CD8-positive, alpha-beta memory T cell (primary cell): Measurements from ENCODE around the gene FBP1. TPM values are rescaled to one million over a fixed set of nuclear protein-coding genes. Genes with fewer than 3 reads are reported as not detected.

Experiments
- CTCF ChIA-PET: fragments of 350-600 bp; sonication (Branson Sonifier 250); formaldehyde crosslinking; loops from one replicate; lab custom pipeline; 2021; ENCODE audit warnings: antibody characterized with exemption; lab: Charles Lee
- POLR2A ChIA-PET: fragments of 350-600 bp; sonication (Branson Sonifier 250); formaldehyde crosslinking; loops from one replicate; lab custom pipeline; 2021; ENCODE audit warnings: antibody characterized with exemption; lab: Charles Lee
- DNase-seq, 5 donors: peaks; one replicate each; pipeline versions ENCODE4 v3.0.0 to v3.0.0-alpha.2; 2020 to 2022; ENCODE audit warnings: mixed read lengths in 1 of 5
- H3K27ac ChIP-seq: one replicate; pipeline ENCODE4 v1.7.0; 2013; ENCODE audit warnings: low read depth, mild to moderate bottlenecking, low read length, moderate library complexity
- H3K27me3 ChIP-seq: 2 replicates; pipeline ENCODE4 v1.7.0; 2013; ENCODE audit warnings: low read length, mild to moderate bottlenecking; ENCODE audit not compliant: insufficient read depth, poor library complexity, severe bottlenecking
- H3K36me3 ChIP-seq: 2 replicates; pipeline ENCODE4 v1.7.0; 2013; ENCODE audit warnings: mild to moderate bottlenecking, low read length, moderate library complexity; ENCODE audit not compliant: insufficient read depth
- H3K4me1 ChIP-seq: 2 replicates; pipeline ENCODE4 v1.7.0; 2013; ENCODE audit warnings: mild to moderate bottlenecking, low read length, moderate library complexity; ENCODE audit not compliant: insufficient read depth
- H3K4me3 ChIP-seq: 2 replicates; pipeline ENCODE4 v1.7.0; 2013; ENCODE audit warnings: mild to moderate bottlenecking, low read length
- H3K9me3 ChIP-seq: 2 replicates; pipeline ENCODE4 v1.7.0; 2013; ENCODE audit warnings: mild to moderate bottlenecking, low read length
- H3K27ac Mint-ChIP-seq, 8 donors: one replicate each; pipeline ENCODE4 v1.8.0; 2020 to 2021; ENCODE audit warnings: mixed read lengths in 8 of 8, mild to moderate bottlenecking in 6 of 8, inconsistent platforms in 3 of 8, moderate library complexity in 3 of 8
- H3K27me3 Mint-ChIP-seq, 2 donors: one replicate each; pipeline ENCODE4 v1.8.0; 2020 to 2021; ENCODE audit warnings: mixed read lengths in 2 of 2, mild to moderate bottlenecking in 1 of 2, moderate library complexity in 1 of 2
- H3K36me3 Mint-ChIP-seq, 3 donors: one replicate each; pipeline ENCODE4 v1.8.0; 2020 to 2021; ENCODE audit warnings: mixed read lengths in 3 of 3, inconsistent platforms in 1 of 3, mild to moderate bottlenecking in 1 of 3
- H3K4me1 Mint-ChIP-seq, 3 donors: one replicate each; pipeline ENCODE4 v1.8.0; 2020 to 2021; ENCODE audit warnings: mixed read lengths in 3 of 3, inconsistent platforms in 1 of 3, mild to moderate bottlenecking in 1 of 3
- H3K4me3 Mint-ChIP-seq, 7 donors: one replicate each; pipeline ENCODE4 v1.8.0; 2020 to 2021; ENCODE audit warnings: mixed read lengths in 7 of 7, mild to moderate bottlenecking in 6 of 7, moderate library complexity in 4 of 7, inconsistent platforms in 2 of 7
- H3K9me3 Mint-ChIP-seq, 5 donors: one replicate each; pipeline ENCODE4 v1.8.0; 2020 to 2022; ENCODE audit warnings: mixed read lengths in 5 of 5, mild to moderate bottlenecking in 3 of 5, moderate library complexity in 2 of 5, inconsistent platforms in 1 of 5
- polyA plus RNA-seq: library from polyadenylated mRNA; unstranded; fragments of 300-500 nt; fragmentation: Illumina TruSeq; gene quantifications from one replicate; pipeline ENCODE4 v1.2.3, GENCODE V29; 2021
- total RNA-seq, 2 experiments: library from RNA; stranded (reverse); gene quantifications; one replicate each; pipeline ENCODE4 v1.2.3, GENCODE V29; 2021

The FBP1 gene
- total and polyA plus RNA-seq, 3 experiments from 2014 or later = 0.53 to 13.3 (median 0.55) TPM

DNA sequence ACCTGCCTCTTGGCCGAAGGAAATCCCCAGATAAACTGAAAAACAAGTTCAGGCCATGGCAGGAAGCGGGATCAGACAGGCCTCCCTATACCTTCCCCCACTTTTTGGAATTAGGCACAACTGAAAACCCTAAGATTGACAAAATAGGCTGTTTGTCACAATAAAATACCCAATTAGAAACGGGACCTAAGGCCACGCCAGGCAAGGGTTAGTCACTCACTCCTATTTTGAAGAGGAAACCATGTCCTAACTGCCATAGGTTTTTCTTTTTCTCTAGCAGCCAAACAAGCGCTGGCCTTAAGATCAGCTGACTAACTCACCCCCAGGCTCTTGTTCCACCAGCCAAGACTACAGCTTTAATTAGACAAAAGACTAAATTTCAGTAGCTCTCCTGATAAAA, 57.6 kb downstream of the FBP1 start:
- Histone ChIP-seq H3K4me1 (peaks cover 12% of the 10 kb centered on the region), H3K36me3 (no peaks in the 10 kb centered on the region), H3K27ac (no peak overlapping the region), H3K9me3 (no peaks in the 10 kb centered on the region), H3K4me3 (no peak overlapping the region), H3K27me3 (no peaks in the 10 kb centered on the region)
- Mint-ChIP-seq H3K36me3 (peaks cover 0 to 4% (median 0%) of the 10 kb centered on the region in 3 donors), H3K27me3 (peaks cover 0 to 11% of the 10 kb centered on the region in 2 donors), H3K27ac (no peak overlapping the region), H3K4me1 (peaks cover 10 to 23% (median 15%) of the 10 kb centered on the region in 3 donors), H3K4me3 (no peak overlapping the region), H3K9me3 (no peaks in the 10 kb centered on the region)
- ChIA-PET POLR2A (no interaction called here), CTCF (no interaction called here)
- DNase-seq = no peak

DNA sequence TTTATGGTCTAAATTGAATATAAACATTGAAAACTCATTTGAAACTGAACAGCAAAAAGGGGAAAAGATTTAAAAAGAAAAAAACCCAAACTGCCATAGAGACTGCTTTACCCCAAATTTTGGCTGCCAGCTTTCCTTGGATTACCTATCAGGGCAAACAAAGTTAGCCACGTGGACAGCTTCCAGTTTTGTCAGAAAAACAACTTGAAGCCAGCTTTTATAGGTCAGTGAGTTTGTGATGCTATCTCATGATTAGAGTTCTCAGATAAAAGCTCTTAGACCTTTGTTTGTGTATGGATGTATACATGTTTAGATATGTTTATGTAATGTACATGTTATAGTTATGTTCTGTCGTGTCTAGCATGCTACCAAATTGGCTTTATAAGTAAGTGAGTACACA, 61.7 kb downstream of the FBP1 start:
- H3K9me3 ChIP-seq = no peaks in the 10 kb centered on the region
- H3K4me3 Mint-ChIP-seq = no peak overlapping the region
- H3K4me1 Mint-ChIP-seq = no peaks in the 10 kb centered on the region
- H3K27ac Mint-ChIP-seq = no peak overlapping the region
- ChIA-PET POLR2A (no interaction called here), CTCF (no interaction called here)
- H3K27me3 ChIP-seq = no peaks in the 10 kb centered on the region
- no peak overlapping the region for H3K4me3 ChIP-seq
- no peaks in the 10 kb centered on the region for H3K9me3 Mint-ChIP-seq
- H3K4me1 ChIP-seq = no peaks in the 10 kb centered on the region
- H3K36me3 ChIP-seq = no peaks in the 10 kb centered on the region
- peaks cover 4 to 11% of the 10 kb centered on the region in 2 donors for H3K27me3 Mint-ChIP-seq
- DNase-seq = no peak
- H3K36me3 Mint-ChIP-seq = peaks cover 0 to 4% (median 0%) of the 10 kb centered on the region in 3 donors
- no peak overlapping the region for H3K27ac ChIP-seq

DNA sequence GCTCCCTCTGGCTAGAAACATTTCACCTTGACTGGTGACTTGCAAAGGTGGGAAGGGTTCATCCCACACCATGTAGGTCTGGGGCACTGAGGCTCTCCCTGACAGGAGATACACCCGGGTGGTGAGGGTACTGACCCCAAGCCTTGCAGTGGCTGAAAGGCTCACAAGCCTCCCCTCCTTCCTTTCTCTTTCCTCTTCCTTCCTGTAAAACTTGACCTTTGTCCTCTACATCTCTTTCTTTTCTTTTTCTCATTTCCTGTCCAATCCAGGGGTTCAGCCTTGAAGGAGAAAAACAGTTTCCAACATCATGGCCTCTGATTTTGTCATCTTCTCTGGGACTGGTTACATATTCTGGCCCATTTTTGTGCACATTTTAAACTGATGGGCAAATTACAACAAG, 62.3 kb downstream of the FBP1 start:
- Mint-ChIP-seq H3K36me3 (peaks cover 0 to 4% (median 0%) of the 10 kb centered on the region in 3 donors), H3K4me1 (no peaks in the 10 kb centered on the region), H3K9me3 (no peaks in the 10 kb centered on the region), H3K4me3 (no peak overlapping the region), H3K27me3 (peaks cover 5 to 16% of the 10 kb centered on the region in 2 donors), H3K27ac (no peak overlapping the region)
- H3K36me3 ChIP-seq = no peaks in the 10 kb centered on the region
- ChIA-PET POLR2A (no interaction called here), CTCF (no interaction called here)
- no peak overlapping the region for H3K4me3 ChIP-seq
- H3K27me3 ChIP-seq = no peaks in the 10 kb centered on the region
- H3K27ac ChIP-seq = no peak overlapping the region
- H3K9me3 ChIP-seq = no peaks in the 10 kb centered on the region
- no peak for DNase-seq
- no peaks in the 10 kb centered on the region for H3K4me1 ChIP-seq

DNA sequence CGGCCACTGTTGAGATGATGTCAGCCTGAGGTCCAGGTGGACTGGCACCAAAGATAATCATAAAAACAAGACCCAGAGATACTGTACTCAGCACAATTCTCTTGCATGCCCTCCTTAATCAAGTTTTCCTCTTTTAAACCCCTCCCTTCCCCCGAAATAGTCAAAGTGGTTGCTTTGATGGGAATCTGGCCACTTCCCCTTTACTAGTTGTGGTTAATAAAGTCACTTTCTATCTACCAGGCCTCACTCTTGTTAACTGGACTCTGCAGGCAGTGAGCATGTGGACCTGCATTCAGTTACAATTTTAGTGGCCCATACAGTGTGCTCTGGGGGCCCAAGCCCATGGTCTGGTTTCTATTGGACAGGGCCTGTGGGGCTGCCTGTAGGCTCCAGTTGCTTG, 63.2 kb downstream of the FBP1 start:
- no peak overlapping the region for H3K27ac Mint-ChIP-seq
- H3K4me1 Mint-ChIP-seq = no peaks in the 10 kb centered on the region
- ChIA-PET POLR2A (no interaction called here), CTCF (no interaction called here)
- peaks cover 6 to 17% of the 10 kb centered on the region in 2 donors for H3K27me3 Mint-ChIP-seq
- Histone ChIP-seq H3K36me3 (no peaks in the 10 kb centered on the region), H3K27me3 (no peaks in the 10 kb centered on the region), H3K4me3 (no peak overlapping the region), H3K9me3 (no peaks in the 10 kb centered on the region), H3K27ac (no peak overlapping the region), H3K4me1 (no peaks in the 10 kb centered on the region)
- H3K4me3 Mint-ChIP-seq = no peak overlapping the region
- no peak for DNase-seq
- peaks cover 0 to 4% (median 0%) of the 10 kb centered on the region in 3 donors for H3K36me3 Mint-ChIP-seq
- no peaks in the 10 kb centered on the region for H3K9me3 Mint-ChIP-seq

DNA sequence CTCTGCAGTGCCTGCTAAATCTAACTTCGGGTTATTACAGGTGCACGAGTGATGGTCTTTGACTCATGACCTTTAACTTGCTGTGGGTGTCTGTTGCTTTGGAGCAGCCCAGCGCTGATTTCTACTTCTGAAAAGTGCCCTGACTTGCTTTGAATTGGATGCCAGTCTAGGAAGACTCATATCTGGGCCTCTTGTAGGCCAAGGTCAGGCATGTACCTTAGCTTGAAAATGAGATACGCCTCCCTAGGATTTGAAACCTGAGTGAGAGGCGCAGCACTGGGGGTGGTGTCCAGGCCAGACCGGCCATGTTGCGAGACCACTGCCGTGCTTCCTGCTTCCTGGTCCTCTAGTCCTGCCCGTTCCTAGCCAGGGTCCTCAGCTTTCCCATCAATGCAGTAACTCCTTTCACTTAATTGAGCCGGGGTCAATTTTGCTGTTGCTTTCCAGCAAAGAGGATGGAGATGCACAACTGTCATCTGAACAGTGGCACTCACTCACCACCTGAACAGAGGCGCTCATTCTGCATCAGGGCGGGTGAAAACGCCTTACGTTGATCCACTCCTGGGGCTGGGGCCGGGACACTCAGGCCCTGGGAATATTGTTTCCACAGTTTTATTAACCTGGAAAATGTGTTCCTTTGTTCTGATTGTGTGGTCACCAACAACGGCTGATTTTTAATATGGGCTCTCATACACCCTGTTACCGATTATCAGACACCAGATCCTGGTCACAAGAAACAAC, 70.2 kb downstream of the FBP1 start:
- no peak for DNase-seq
- Mint-ChIP-seq H3K4me1 (no peaks in the 10 kb centered on the region), H3K9me3 (no peaks in the 10 kb centered on the region), H3K27ac (no peak overlapping the region), H3K36me3 (no peaks in the 10 kb centered on the region), H3K27me3 (peaks cover 6 to 21% of the 10 kb centered on the region in 2 donors), H3K4me3 (no peak overlapping the region)
- no peaks in the 10 kb centered on the region for H3K9me3 ChIP-seq
- POLR2A ChIA-PET = no interaction called here
- no peaks in the 10 kb centered on the region for H3K27me3 ChIP-seq
- no peak overlapping the region for H3K27ac ChIP-seq
- no peak overlapping the region for H3K4me3 ChIP-seq
- no peaks in the 10 kb centered on the region for H3K36me3 ChIP-seq
- no peaks in the 10 kb centered on the region for H3K4me1 ChIP-seq
- CTCF ChIA-PET = no interaction called here

DNA sequence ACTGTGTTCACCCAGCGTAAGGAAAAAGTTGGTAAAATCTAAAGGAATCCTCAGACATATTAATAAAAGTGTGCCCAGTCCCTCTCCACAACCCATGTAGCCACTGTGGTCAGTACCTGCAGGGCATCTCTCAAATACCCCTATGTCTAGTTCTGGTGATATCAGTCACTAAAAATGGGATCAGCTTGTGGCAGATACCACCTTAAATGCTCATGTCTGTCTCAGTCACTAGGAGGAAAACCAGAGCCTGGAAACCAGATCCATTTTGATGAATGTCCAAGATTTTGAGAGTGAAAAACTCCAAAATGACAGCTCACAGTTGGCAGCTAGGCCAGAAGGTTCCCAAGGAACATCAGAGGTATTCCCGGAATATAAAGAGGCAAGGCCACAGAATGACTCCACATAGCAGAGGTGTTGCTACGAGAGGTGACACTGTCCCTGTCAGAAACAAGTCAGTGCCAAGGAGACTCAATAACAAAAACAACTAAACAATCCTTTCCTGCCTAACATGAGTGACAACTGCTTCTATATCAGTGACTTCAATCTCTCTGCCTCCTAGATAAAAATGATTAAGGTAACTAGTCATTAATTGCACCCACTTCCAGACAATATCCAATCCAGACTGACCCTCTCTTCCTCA, 70.9 kb downstream of the FBP1 start:
- Histone ChIP-seq H3K27me3 (no peaks in the 10 kb centered on the region), H3K27ac (no peak overlapping the region), H3K4me1 (no peaks in the 10 kb centered on the region), H3K9me3 (no peaks in the 10 kb centered on the region), H3K4me3 (no peak overlapping the region), H3K36me3 (no peaks in the 10 kb centered on the region)
- ChIA-PET CTCF (no interaction called here), POLR2A (no interaction called here)
- Mint-ChIP-seq H3K4me1 (no peaks in the 10 kb centered on the region), H3K4me3 (no peak overlapping the region), H3K36me3 (no peaks in the 10 kb centered on the region), H3K27ac (no peak overlapping the region), H3K27me3 (peaks cover 8 to 21% of the 10 kb centered on the region in 2 donors), H3K9me3 (no peaks in the 10 kb centered on the region)
- DNase-seq = no peak

DNA sequence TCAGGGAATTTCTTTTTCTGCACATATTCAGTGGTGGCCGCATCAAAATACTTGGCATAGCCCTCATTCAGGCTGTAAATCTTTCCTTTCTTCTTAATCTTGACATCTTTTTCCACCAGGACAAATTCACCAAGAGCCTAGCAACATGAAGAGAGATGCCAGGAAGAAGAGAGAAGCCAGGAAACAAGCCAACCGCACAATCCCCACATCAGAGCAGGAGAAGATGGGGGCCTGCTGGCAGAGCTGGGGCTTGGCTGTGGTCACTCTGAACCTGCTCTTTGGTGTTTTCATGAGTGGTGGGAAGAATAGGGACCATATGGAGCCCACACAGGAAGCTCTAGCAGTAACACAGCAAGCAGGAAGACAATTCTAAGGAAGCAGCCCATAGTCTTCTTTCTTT, 72.0 kb downstream of the FBP1 start:
- peaks cover 12 to 27% of the 10 kb centered on the region in 2 donors for H3K27me3 Mint-ChIP-seq
- no peak overlapping the region for H3K27ac Mint-ChIP-seq
- H3K9me3 ChIP-seq = no peaks in the 10 kb centered on the region
- H3K4me3 Mint-ChIP-seq = no peak overlapping the region
- H3K27me3 ChIP-seq = no peaks in the 10 kb centered on the region
- POLR2A ChIA-PET = no interaction called here
- no peaks in the 10 kb centered on the region for H3K4me1 ChIP-seq
- H3K36me3 ChIP-seq = no peaks in the 10 kb centered on the region
- peaks cover 0 to 3% (median 0%) of the 10 kb centered on the region in 3 donors for H3K36me3 Mint-ChIP-seq
- H3K9me3 Mint-ChIP-seq = no peaks in the 10 kb centered on the region
- no peak overlapping the region for H3K27ac ChIP-seq
- DNase-seq = no peak
- CTCF ChIA-PET = no interaction called here
- no peaks in the 10 kb centered on the region for H3K4me1 Mint-ChIP-seq
- no peak overlapping the region for H3K4me3 ChIP-seq

DNA sequence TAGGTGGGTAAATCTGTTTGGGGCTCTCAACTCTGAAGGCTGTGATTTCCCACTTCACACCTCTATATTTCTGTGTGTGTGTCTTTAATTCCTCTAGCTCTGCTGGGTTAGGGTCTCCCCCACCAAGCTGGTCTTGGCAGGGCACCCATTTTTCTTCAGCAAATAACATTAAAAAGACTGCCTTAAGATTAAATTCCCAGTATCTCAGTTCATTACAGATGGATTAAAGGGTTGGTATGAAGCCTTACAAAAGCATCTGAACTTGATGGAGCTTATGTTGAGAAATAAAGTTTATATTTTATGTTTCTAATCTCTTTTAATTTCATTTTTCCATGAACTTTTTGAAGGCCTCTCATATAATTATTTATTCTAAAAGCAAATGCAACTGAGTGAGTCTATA, 72.8 kb downstream of the FBP1 start:
- Histone ChIP-seq H3K36me3 (no peaks in the 10 kb centered on the region), H3K27ac (no peak overlapping the region), H3K9me3 (no peaks in the 10 kb centered on the region), H3K4me1 (no peaks in the 10 kb centered on the region), H3K4me3 (no peak overlapping the region), H3K27me3 (no peaks in the 10 kb centered on the region)
- no peak overlapping the region for H3K4me3 Mint-ChIP-seq
- no peak overlapping the region for H3K27ac Mint-ChIP-seq
- peaks cover 10 to 29% of the 10 kb centered on the region in 2 donors for H3K27me3 Mint-ChIP-seq
- H3K36me3 Mint-ChIP-seq = peaks cover 0 to 4% (median 0%) of the 10 kb centered on the region in 3 donors
- ChIA-PET POLR2A (no interaction called here), CTCF (no interaction called here)
- H3K4me1 Mint-ChIP-seq = no peaks in the 10 kb centered on the region
- no peak for DNase-seq
- no peaks in the 10 kb centered on the region for H3K9me3 Mint-ChIP-seq
